ENCODE data around the gene DLK1. TPM values are rescaled to one million over a fixed set of nuclear protein-coding genes. Genes with fewer than 3 reads are reported as not detected.

DLK1 gene
- total and polyA plus RNA-seq, 2 experiments from 2014 or later: 1,378 to 3,299 TPM

- no peaks in the 10 kb centered on the region for H3K9me3 ChIP-seq (ENCODE audit: low read depth)
- H3K4me3 ChIP-seq: no peak overlapping the region
- no peaks in the 10 kb centered on the region for H4K20me1 ChIP-seq (ENCODE audit: insufficient read depth, poor library complexity, severe bottlenecking)
- DNase-seq (ENCODE audit: low spot score): no peak
- no peaks in the 10 kb centered on the region for H3K9me2 ChIP-seq (replicated peaks; ENCODE audit: insufficient read depth)
- H3K4me2 ChIP-seq: no peak overlapping the region
- no peak for TF ChIP-seq EZH2phosphoT487 (IDR thresholded peaks at IDR 0.05; ENCODE audit: low read depth, severe bottlenecking, unreplicated experiment)
- TF ChIP-seq EZH2 (IDR thresholded peaks at IDR 0.05; ENCODE audit: borderline replicate concordance): no peak
- TF ChIP-seq, protein P1, sequence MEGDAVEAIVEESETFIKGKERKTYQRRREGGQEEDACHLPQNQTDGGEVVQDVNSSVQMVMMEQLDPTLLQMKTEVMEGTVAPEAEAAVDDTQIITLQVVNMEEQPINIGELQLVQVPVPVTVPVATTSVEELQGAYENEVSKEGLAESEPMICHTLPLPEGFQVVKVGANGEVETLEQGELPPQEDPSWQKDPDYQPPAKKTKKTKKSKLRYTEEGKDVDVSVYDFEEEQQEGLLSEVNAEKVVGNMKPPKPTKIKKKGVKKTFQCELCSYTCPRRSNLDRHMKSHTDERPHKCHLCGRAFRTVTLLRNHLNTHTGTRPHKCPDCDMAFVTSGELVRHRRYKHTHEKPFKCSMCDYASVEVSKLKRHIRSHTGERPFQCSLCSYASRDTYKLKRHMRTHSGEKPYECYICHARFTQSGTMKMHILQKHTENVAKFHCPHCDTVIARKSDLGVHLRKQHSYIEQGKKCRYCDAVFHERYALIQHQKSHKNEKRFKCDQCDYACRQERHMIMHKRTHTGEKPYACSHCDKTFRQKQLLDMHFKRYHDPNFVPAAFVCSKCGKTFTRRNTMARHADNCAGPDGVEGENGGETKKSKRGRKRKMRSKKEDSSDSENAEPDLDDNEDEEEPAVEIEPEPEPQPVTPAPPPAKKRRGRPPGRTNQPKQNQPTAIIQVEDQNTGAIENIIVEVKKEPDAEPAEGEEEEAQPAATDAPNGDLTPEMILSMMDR (IDR thresholded peaks at IDR 0.05; ENCODE audit: poor library complexity): no peak
- H3K36me3 ChIP-seq (replicated peaks; ENCODE audit: insufficient read depth, low read depth): no peaks in the 10 kb centered on the region
- peaks cover 14% of the 10 kb centered on the region for H3K4me1 ChIP-seq (ENCODE audit: insufficient read depth)
- 88% methylated on average over 24 of the region's 24 CpGs for WGBS (ENCODE audit: low lambda C conversion rate, missing lambda C conversion rate)
- no peaks in the 10 kb centered on the region for H3K79me2 ChIP-seq
- H3K27ac ChIP-seq: no peak overlapping the region
- H3K27me3 ChIP-seq: no peaks in the 10 kb centered on the region
- no peak overlapping the region for H2AFZ ChIP-seq
Observed at GRCh38 chr14:100703386-100704220, 23.1 kb upstream of the DLK1 start.

DNA sequence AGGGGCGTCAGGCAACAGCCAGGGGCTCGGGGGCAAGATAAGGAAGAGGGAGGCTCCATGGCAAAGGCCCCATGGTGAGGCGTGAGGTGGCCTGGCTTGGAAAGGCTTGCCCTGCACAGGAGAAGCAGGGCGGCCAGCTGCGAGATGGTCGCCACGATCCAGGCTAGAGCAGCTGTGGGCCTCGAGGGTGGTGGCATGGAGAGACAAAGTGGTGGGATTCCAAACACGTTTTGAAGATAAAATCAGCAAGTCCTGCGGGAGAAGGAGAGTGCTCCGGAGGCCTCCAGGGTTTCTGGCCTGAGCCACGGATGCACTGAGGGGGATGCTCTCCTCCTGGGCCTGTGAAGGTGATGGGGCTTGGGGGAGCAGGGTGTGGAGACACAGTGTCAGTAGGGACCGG lies 20.5 kb upstream of the DLK1 start:
- Histone ChIP-seq H3K4me2 (no peak overlapping the region), H3K79me2 (no peaks in the 10 kb centered on the region), H3K36me3 (replicated peaks; ENCODE audit: insufficient read depth, low read depth) (no peaks in the 10 kb centered on the region), H3K4me1 (ENCODE audit: insufficient read depth) (peaks cover 30% of the 10 kb centered on the region), H3K9me2 (replicated peaks; ENCODE audit: insufficient read depth) (no peaks in the 10 kb centered on the region), H3K27me3 (no peaks in the 10 kb centered on the region), H3K9me3 (ENCODE audit: low read depth) (no peaks in the 10 kb centered on the region), H3K4me3 (no peak overlapping the region), H2AFZ (no peak overlapping the region), H4K20me1 (ENCODE audit: insufficient read depth, poor library complexity, severe bottlenecking) (no peaks in the 10 kb centered on the region), H3K27ac (no peak overlapping the region)
- TF ChIP-seq EZH2phosphoT487 (IDR thresholded peaks at IDR 0.05; ENCODE audit: low read depth, severe bottlenecking, unreplicated experiment) (no peak), EZH2 (IDR thresholded peaks at IDR 0.05; ENCODE audit: borderline replicate concordance) (no peak)
- TF ChIP-seq, protein P1 (IDR thresholded peaks at IDR 0.05; ENCODE audit: poor library complexity): no peak
- DNase-seq (ENCODE audit: low spot score): no peak
- WGBS (ENCODE audit: low lambda C conversion rate, missing lambda C conversion rate): 70% methylated on average over 13 of the region's 13 CpGs

DNA sequence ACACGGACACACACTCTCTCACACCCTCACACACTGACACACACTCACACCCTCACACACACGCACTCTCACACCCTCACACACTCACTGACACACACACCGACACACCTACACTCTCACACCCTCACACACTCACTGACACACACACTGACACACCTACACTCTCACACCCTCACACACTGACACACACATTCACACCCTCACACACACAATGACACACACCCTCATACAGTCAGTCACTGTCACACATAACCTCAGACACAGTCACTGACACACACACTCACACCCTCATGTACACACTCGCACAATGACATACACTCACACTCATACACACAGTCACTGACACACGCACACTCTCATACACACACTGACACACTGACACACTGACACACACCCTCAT lies 19.8 kb upstream of the DLK1 start:
- H3K9me2 ChIP-seq (replicated peaks; ENCODE audit: insufficient read depth): no peaks in the 10 kb centered on the region
- no peak overlapping the region for H3K27ac ChIP-seq
- H3K4me1 ChIP-seq (ENCODE audit: insufficient read depth): peaks cover 37% of the 10 kb centered on the region
- no peak for TF ChIP-seq EZH2 (IDR thresholded peaks at IDR 0.05; ENCODE audit: borderline replicate concordance)
- TF ChIP-seq, protein P1 (IDR thresholded peaks at IDR 0.05; ENCODE audit: poor library complexity): no peak
- 99% methylated on average over 5 of the region's 5 CpGs for WGBS (ENCODE audit: low lambda C conversion rate, missing lambda C conversion rate)
- no peak overlapping the region for H2AFZ ChIP-seq
- no peak for DNase-seq (ENCODE audit: low spot score)
- no peak overlapping the region for H3K4me2 ChIP-seq
- no peak overlapping the region for H3K4me3 ChIP-seq
- no peaks in the 10 kb centered on the region for H3K27me3 ChIP-seq
- H4K20me1 ChIP-seq (ENCODE audit: insufficient read depth, poor library complexity, severe bottlenecking): no peaks in the 10 kb centered on the region
- no peaks in the 10 kb centered on the region for H3K9me3 ChIP-seq (ENCODE audit: low read depth)
- no peaks in the 10 kb centered on the region for H3K36me3 ChIP-seq (replicated peaks; ENCODE audit: insufficient read depth, low read depth)
- H3K79me2 ChIP-seq: no peaks in the 10 kb centered on the region

Data from hepatocyte (in vitro differentiated cells).